K562 (cell line): ENCODE results near the gene ACHE. TPM values are rescaled to one million over a fixed set of nuclear protein-coding genes. Genes with fewer than 3 reads are reported as not detected.

Experiments used
- ARID3A ChIP-seq: IDR thresholded peaks from 2 replicates; pipeline ENCODE4 v1.6.1; 2012; ENCODE audit warnings: low read depth, low read length, improper control_type of control experiment, borderline replicate concordance
- BRF1 ChIP-seq: IDR thresholded peaks from 3 replicates; pipeline ENCODE4 v1.6.1; 2011; ENCODE audit warnings: borderline replicate concordance, mild to moderate bottlenecking; ENCODE audit not compliant: insufficient read length; ENCODE audit errors: extremely low read depth
- DNMT1 ChIP-seq: fragments of 450-650 bp; IDR thresholded peaks from 2 replicates; pipeline ENCODE4 v1.6.1; 2016; ENCODE audit warnings: antibody characterized with exemption, mild to moderate bottlenecking
- ESRRA ChIP-seq: fragments of 450-650 bp; IDR thresholded peaks from 2 replicates; pipeline ENCODE4 v1.6.1; 2014; ENCODE audit warnings: low read depth, mild to moderate bottlenecking, moderate library complexity, borderline replicate concordance
- FOXA1 ChIP-seq: fragments of 450-650 bp; IDR thresholded peaks from 2 replicates; pipeline ENCODE4 v1.6.1; 2016; ENCODE audit warnings: mild to moderate bottlenecking, borderline replicate concordance
- FOXA3 ChIP-seq, 2 experiments: fragments of 450-650 bp in 1 of 2; sonication (generic) in 1 of 2; formaldehyde crosslinking; IDR thresholded peaks in 1 of 2; conservative IDR thresholded peaks in 1 of 2; 2 replicates each; pipeline versions ENCODE4 v1.4.0 to v1.8.0; 2020 to 2022; ENCODE audit warnings: mild to moderate bottlenecking in 2 of 2, missing genetic modification reagents in 1 of 2
- HEY1 ChIP-seq: fragments of 250-450 bp; sonication (Bioruptor Pico); IDR thresholded peaks from 2 replicates; pipeline ENCODE4 v1.5.0; 2020; ENCODE audit warnings: mild to moderate bottlenecking, moderate library complexity, borderline replicate concordance
- HMG20A ChIP-seq: fragments of 450-650 bp; formaldehyde crosslinking; conservative IDR thresholded peaks from 2 replicates; pipeline ENCODE4 v1.4.0; 2020; ENCODE audit warnings: mild to moderate bottlenecking, mixed read lengths
- KLF6 ChIP-seq: fragments of 250-450 bp; sonication (Bioruptor Pico); IDR thresholded peaks from 2 replicates; pipeline ENCODE4 v1.4.0; 2020; ENCODE audit warnings: mild to moderate bottlenecking, moderate library complexity, borderline replicate concordance
- MBD1 ChIP-seq: fragments of 250-450 bp; sonication (Bioruptor Pico); IDR thresholded peaks from 2 replicates; pipeline ENCODE4 v1.8.0; 2022; ENCODE audit warnings: inconsistent platforms
- RAD21 ChIP-seq, 2 experiments: fragments of 250-450 bp in 1 of 2; fragments of 450-650 bp in 1 of 2; sonication (Bioruptor Pico) in 1 of 2; formaldehyde crosslinking in 1 of 2; IDR thresholded peaks in 1 of 2; conservative IDR thresholded peaks in 1 of 2; 2 replicates each; pipeline versions ENCODE4 v1.4.0 to v1.8.0; 2020 to 2022; ENCODE audit warnings: mild to moderate bottlenecking in 2 of 2, moderate library complexity in 1 of 2
- RBM34 ChIP-seq: fragments of 200-400 bp; formaldehyde crosslinking; IDR thresholded peaks from 2 replicates; pipeline ENCODE4 v1.6.1; 2018; ENCODE audit warnings: low read length, borderline replicate concordance; ENCODE audit not compliant: insufficient read depth
- RFX7 ChIP-seq: fragments of 250-450 bp; sonication (Bioruptor Pico); IDR thresholded peaks from 2 replicates; pipeline ENCODE4 v1.5.1; 2021; ENCODE audit warnings: mild to moderate bottlenecking
- SMC3 ChIP-seq: conservative IDR thresholded peaks from 2 replicates; pipeline ENCODE4 v1.6.1; 2011; ENCODE audit warnings: low read depth, low read length, improper control_type of control experiment; ENCODE audit not compliant: insufficient read depth
- ZBTB7A ChIP-seq: IDR thresholded peaks from 2 replicates; pipeline ENCODE4 v1.6.1; 2011; ENCODE audit warnings: low read depth, mild to moderate bottlenecking, low read length, moderate library complexity, borderline replicate concordance; ENCODE audit not compliant: control insufficient read depth
- ZC3H4 ChIP-seq: sonication (generic); formaldehyde crosslinking; IDR thresholded peaks from 2 replicates; pipeline ENCODE4 v1.9.0; 2021; ENCODE audit warnings: missing genetic modification reagents, borderline replicate concordance
- ZMIZ1 ChIP-seq, 2 experiments: fragments of 150-350 bp in 1 of 2; IDR thresholded peaks; 2 replicates each; pipeline ENCODE4 v1.6.1; 2012 to 2016; ENCODE audit warnings: low read depth in 2 of 2, low read length in 2 of 2, mild to moderate bottlenecking in 1 of 2, moderate library complexity in 1 of 2
- ZNF41 ChIP-seq: fragments of 250-450 bp; sonication (Bioruptor Pico); conservative IDR thresholded peaks from 2 replicates; pipeline ENCODE4 v1.4.0; 2020; ENCODE audit warnings: mild to moderate bottlenecking
- ZNF561 ChIP-seq: fragments of 450-650 bp; formaldehyde crosslinking; conservative IDR thresholded peaks from 2 replicates; pipeline ENCODE4 v1.4.0; 2020; ENCODE audit warnings: mild to moderate bottlenecking, moderate library complexity
- polyA plus RNA-seq, 8 experiments: library from polyadenylated mRNA; depleted of rRNA in 4 of 8; stranded (reverse) in 5 of 8; unstranded in 3 of 8; fragments of >200 nt; fragmentation: Nextera tagmentation in 2 of 8; fragmentation: Illumina TruSeq in 1 of 8; extraction: Ambion mirVana in 2 of 8; extraction: Trizol in 1 of 8; gene quantifications; 2 replicates each; pipeline versions ENCODE4 v1.2.1 to v1.2.3, GENCODE V29; 2011 to 2014; ENCODE audit warnings: inconsistent platforms in 1 of 8, missing spikeins in 1 of 8
- total RNA-seq, 7 experiments: library from RNA; depleted of rRNA in 6 of 7; stranded (reverse); fragments of >200 nt in 6 of 7; fragmentation: Illumina TruSeq in 2 of 7; extraction: Trizol in 2 of 7; gene quantifications; 2 replicates each; pipeline versions ENCODE4 v1.2.1 to v1.2.3, GENCODE V29; 2011 to 2021; ENCODE audit warnings: low replicate concordance in 1 of 7

ACHE gene
- total and polyA plus RNA-seq, 9 of the 15 experiments (the other 6 are each of a cell fraction or from before 2014, with no cell fraction given), result 0.04 to 8.8 (median 1.9) TPM

- no peak; a peak in 1 of 4 replicates for TF ChIP-seq ZMIZ1 (IDR thresholded peaks at IDR 0.05; ENCODE audit: low read depth in 2 of 2, low read length in 2 of 2)
- TF ChIP-seq HMG20A (CRISPR knock-in tag), result no peak
- TF ChIP-seq ARID3A, result no peak
- TF ChIP-seq ZBTB7A, result peak; percentile 56
- TF ChIP-seq KLF6 (CRISPR knock-in tag), result peak; percentile 49; the same call in 1 of the 2 replicates
- TF ChIP-seq BRF1, result no peak
- TF ChIP-seq HEY1 (CRISPR knock-in tag), result no peak
- TF ChIP-seq FOXA1, result no peak
- 0 out of 2 replicates have a peak, but pooled peaks have one; percentile 68 for TF ChIP-seq ZC3H4
- no peak for TF ChIP-seq MBD1 (CRISPR knock-in tag)
- TF ChIP-seq RBM34, result no peak
- TF ChIP-seq RFX7, result no peak
- TF ChIP-seq ESRRA, result peak; percentile 72; the same call in 1 of the 2 replicates
- no peak for TF ChIP-seq RAD21 (CRISPR knock-in tag; conservative IDR thresholded peaks at IDR 0.05 in 1 of 2, IDR thresholded peaks at IDR 0.05 in 1 of 2)
- TF ChIP-seq ZNF561 (CRISPR knock-in tag), result no peak
- no peak for TF ChIP-seq DNMT1
- TF ChIP-seq SMC3, result 0 out of 2 replicates have a peak, but pooled peaks have one; percentile 21
- no peak for TF ChIP-seq FOXA3 (CRISPR knock-in tag; conservative IDR thresholded peaks at IDR 0.05 in 1 of 2, IDR thresholded peaks at IDR 0.05 in 1 of 2)
- 0 out of 2 replicates have a peak, but pooled peaks have one; percentile 15 for TF ChIP-seq ZNF41 (CRISPR knock-in tag)
These were observed 6.5 kb downstream of the ACHE start, which contains the start of gene UFSP1 (continued) for GRCh38 chr7:100888988-100889750.
